ENCODE results near the gene HOXC11.

Gene HOXC11

DNA sequence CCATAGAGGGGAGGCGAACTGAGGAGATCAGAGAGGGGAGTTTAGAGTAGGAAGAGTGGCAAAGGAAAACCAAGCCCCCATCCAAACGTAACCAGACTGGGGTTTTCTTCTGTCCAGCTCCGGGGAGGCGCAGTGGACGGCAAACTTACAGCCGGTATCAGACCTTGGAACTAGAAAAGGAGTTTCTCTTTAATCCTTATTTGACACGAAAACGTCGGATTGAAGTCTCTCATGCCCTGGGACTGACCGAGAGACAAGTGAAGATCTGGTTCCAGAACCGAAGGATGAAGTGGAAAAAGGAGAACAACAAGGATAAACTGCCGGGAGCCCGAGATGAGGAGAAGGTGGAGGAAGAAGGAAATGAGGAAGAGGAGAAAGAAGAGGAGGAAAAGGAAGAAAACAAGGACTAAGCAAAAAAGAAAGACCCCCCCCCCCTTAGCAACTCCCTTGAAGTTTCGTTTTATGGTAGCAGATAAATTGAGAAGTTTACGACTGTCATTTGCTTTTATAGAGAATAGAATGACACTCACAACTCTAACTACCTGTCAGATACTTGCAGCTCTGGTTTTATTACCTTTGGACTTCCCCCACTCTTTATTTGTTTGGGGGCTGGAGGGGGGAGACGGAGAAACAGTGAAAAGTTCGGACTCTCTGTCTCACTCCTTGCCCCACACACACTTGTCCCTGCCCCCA is 38.2 kb downstream of the HOXC11 start:
- H3K27me3 ChIP-seq = no peaks in the 10 kb centered on the region
- H3K27ac ChIP-seq = peak overlapping the region; percentile 80 to 98
- H3K4me3 ChIP-seq = peak overlapping the region; percentile 59 to 64
- intact Hi-C loops (cut with DNase I; ENCODE audit: low total_unique reads) = no loop called here
- H3K9me3 ChIP-seq = no peaks in the 10 kb centered on the region
- no peaks in the 10 kb centered on the region for H3K36me3 ChIP-seq
- TF ChIP-seq, protein P1, sequence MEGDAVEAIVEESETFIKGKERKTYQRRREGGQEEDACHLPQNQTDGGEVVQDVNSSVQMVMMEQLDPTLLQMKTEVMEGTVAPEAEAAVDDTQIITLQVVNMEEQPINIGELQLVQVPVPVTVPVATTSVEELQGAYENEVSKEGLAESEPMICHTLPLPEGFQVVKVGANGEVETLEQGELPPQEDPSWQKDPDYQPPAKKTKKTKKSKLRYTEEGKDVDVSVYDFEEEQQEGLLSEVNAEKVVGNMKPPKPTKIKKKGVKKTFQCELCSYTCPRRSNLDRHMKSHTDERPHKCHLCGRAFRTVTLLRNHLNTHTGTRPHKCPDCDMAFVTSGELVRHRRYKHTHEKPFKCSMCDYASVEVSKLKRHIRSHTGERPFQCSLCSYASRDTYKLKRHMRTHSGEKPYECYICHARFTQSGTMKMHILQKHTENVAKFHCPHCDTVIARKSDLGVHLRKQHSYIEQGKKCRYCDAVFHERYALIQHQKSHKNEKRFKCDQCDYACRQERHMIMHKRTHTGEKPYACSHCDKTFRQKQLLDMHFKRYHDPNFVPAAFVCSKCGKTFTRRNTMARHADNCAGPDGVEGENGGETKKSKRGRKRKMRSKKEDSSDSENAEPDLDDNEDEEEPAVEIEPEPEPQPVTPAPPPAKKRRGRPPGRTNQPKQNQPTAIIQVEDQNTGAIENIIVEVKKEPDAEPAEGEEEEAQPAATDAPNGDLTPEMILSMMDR (IDR thresholded peaks at IDR 0.05) = no peak
- no peak for DNase-seq
- peaks cover 0 to 85% (median 52%) of the 10 kb centered on the region in 4 donors for H3K4me1 ChIP-seq

DNA sequence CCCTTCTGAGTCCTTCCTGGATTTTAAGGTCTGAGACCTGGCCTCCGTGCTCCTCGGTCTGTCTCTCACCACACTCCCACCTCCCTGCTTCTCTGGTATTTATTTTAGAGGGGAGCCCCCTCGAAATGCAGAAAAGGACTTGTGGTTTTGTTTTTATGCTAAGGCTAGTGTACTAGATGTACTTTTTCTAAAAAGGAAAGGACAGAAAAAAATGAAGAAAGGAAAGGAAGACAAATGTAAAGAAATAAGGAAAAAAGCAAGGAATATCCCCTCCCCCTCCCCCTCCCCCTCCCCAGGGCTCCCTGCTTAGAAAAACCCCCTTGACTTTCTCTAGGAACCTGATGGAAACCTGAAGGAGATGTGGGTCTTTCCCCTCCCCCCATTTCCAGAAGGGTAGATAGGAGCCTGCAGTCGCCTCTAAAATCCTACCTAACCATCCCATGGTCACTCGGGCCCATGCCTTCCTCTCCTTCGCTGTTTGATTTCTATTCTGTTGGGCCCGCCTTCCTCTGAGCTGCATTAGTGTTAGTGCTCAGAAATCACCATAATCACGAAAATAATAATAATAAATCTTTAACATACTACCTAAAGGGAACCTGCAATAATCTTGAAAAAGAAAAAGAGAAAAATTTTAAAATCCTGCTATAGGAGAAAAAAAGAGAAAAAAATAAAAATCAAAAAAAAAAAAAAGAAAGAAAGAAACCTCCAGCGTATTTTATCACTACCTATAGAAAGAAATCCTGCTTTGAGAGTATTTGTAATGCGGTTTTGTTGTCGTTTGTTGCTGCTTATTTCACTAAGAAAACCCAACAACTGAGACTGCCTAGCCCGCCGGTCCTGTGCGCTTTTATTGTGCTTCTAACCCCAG is 39.0 kb downstream of the HOXC11 start:
- no peaks in the 10 kb centered on the region for H3K36me3 ChIP-seq
- H3K27ac ChIP-seq = peak overlapping the region; percentile 98
- DNase-seq = no peak
- H3K9me3 ChIP-seq = no peaks in the 10 kb centered on the region
- H3K27me3 ChIP-seq = no peaks in the 10 kb centered on the region
- intact Hi-C loops (cut with DNase I; ENCODE audit: low total_unique reads) = no loop called here
- TF ChIP-seq, protein P1 (IDR thresholded peaks at IDR 0.05) = no peak
- H3K4me3 ChIP-seq = peak overlapping the region in 1 of 2 donors; percentile 64
- peaks cover 0 to 80% (median 44%) of the 10 kb centered on the region in 4 donors for H3K4me1 ChIP-seq

DNA sequence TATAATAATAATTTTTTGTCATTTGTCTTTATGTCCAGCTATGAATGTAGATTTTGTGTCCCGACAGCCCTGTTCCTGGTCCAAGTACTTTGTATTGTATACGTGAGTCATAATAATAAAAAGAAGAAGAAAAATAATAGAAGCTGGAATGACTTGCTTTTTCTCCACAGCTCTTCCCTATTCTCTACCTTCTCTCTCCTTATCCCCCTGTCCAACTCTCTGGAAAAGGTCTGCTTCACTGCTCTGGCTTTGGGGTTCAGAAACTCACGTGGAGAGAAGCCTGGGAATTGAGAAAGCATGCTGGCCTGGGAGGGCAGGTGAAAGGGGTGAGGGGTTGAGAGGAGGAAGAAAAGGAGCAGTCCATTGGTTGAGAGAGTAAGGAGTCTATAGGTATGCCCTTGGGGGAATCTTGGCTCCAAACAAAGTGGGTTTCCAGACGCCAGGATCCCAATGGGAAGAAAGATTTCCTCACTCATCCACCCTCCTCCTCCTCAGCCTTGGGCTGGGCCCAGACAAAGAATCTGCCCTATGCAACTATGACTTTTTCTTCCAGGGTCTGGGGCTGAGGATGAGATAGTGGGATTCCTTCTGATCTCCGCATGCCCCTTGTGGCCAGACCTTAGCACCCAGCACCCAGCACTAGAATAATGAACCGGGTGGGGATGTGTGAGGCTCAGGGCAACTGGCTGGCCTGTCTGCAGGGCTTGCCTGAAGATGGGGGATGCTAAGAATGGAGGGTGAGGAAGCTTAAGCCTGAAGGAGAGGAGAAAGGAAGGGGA is 39.9 kb downstream of the HOXC11 start:
- intact Hi-C loops (cut with DNase I; ENCODE audit: low total_unique reads) = no loop called here
- no peaks in the 10 kb centered on the region for H3K36me3 ChIP-seq
- no peaks in the 10 kb centered on the region for H3K27me3 ChIP-seq
- peak overlapping the region; percentile 98 for H3K27ac ChIP-seq
- DNase-seq = no peak
- TF ChIP-seq, protein P1 (IDR thresholded peaks at IDR 0.05) = no peak
- H3K9me3 ChIP-seq = no peaks in the 10 kb centered on the region
- no peak overlapping the region for H3K4me3 ChIP-seq
- peaks cover 0 to 71% (median 36%) of the 10 kb centered on the region in 4 donors for H3K4me1 ChIP-seq

DNA sequence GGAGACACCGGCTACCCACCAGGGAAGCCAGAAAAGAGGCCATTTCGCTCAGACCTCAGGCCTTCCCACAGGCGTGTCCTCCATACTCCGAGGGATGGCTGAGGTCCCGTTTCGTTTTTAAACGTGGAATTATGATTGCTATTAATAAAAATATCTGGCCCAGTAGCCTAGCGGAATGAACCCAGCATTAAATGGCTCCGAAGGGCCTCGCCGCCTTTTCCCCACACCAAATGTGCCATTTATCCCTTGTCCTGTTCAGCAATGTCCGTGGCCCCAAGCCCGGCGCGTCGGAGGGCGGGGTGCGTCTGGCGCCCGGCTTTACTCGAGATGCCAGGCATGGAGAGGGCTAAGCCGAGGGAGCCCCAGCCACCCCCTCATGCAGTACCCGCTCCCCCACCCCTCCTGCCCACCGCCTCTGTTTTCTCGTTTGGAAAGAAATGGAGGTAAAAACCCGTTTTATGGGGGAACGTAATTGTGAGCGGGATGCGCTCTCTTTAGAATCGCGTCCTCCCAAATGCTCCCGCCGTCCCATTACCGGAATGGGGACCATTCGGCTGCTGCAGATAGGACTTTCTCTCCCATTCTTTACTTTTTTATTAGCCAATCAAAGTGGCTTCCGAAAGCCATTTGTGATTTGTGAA is 41.6 kb downstream of the HOXC11 start:
- intact Hi-C loops (cut with DNase I; ENCODE audit: low total_unique reads) = no loop called here
- DNase-seq = no peak
- Histone ChIP-seq H3K4me1 (peaks cover 0 to 69% (median 28%) of the 10 kb centered on the region in 4 donors), H3K27ac (peak overlapping the region; percentile 98), H3K36me3 (no peaks in the 10 kb centered on the region), H3K4me3 (peak overlapping the region; percentile 37 to 53), H3K27me3 (no peaks in the 10 kb centered on the region), H3K9me3 (no peaks in the 10 kb centered on the region)
- TF ChIP-seq, protein P1 (IDR thresholded peaks at IDR 0.05) = no peak

All from tibial artery (tissue), 4 donors.